Measurements from ENCODE around the gene FAAH. TPM values are rescaled to one million over a fixed set of nuclear protein-coding genes. Genes with fewer than 3 reads are reported as not detected.

The FAAH gene
- total RNA-seq, 1 experiment from 2014 or later, result 0.64 TPM

DNA sequence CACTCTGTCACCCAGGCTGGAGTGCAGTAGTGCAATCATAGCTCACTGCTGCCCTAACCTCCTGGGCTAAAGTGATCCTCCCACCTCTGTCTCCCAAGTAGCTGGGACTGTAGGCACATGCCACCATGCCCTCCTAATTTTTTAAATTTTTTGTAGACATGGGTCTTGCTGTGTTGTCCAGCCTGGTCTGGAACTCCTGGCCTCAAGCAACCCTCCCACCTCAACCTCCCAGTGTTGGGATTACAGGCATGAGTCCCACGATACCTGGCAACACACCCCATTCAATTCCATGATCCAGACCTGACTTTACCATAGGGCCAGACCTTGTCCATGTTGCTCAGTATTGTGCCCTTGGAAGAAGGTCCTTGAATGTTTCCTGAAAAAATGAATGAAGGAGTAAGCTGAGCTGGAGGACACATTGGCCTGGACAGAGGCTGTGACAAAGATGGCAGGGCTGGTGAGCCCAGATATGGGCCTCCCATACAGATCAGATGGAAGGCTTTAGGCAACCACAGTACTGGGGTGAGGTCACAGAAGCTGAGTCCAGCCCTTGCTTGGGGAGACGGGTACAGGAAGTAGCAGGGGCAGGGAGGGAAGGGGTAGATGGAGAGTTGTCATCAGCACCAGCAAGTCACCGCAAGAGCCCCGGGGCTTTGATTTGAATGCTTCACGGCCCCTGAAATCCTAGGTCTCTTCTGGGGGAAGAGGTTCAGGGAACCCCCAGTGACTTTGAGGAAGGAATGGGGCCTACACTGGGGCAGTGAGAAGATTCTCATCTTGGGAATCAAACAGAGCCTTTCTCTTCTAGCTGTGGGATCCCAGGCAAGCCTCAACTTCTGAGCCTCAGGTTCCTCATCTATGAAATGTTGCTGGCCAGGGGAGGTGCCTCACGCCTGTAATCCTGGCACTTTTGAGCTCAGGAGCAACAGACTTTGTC is 55.4 kb downstream of the FAAH start:
- no peak for DNase-seq (ENCODE audit: low spot score)

DNA sequence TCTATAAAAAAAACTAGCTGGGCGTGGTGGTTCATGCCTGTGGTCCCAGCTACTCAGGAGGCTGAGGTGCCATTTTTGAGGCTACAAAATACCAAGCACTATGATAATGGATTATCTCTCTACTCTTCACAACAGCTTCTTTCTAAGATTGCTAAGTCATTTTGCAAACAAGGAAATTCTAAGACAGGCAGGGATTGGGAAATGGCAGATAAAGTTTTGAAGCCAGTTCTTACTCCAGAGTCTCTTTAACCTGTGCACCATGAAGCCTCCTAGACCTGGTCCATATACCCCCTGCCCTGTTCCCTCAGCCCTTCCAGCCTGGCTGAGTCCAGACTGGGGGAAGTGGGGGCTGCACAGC is 56.0 kb downstream of the FAAH start:
- DNase-seq (ENCODE audit: low spot score), result no peak

DNA sequence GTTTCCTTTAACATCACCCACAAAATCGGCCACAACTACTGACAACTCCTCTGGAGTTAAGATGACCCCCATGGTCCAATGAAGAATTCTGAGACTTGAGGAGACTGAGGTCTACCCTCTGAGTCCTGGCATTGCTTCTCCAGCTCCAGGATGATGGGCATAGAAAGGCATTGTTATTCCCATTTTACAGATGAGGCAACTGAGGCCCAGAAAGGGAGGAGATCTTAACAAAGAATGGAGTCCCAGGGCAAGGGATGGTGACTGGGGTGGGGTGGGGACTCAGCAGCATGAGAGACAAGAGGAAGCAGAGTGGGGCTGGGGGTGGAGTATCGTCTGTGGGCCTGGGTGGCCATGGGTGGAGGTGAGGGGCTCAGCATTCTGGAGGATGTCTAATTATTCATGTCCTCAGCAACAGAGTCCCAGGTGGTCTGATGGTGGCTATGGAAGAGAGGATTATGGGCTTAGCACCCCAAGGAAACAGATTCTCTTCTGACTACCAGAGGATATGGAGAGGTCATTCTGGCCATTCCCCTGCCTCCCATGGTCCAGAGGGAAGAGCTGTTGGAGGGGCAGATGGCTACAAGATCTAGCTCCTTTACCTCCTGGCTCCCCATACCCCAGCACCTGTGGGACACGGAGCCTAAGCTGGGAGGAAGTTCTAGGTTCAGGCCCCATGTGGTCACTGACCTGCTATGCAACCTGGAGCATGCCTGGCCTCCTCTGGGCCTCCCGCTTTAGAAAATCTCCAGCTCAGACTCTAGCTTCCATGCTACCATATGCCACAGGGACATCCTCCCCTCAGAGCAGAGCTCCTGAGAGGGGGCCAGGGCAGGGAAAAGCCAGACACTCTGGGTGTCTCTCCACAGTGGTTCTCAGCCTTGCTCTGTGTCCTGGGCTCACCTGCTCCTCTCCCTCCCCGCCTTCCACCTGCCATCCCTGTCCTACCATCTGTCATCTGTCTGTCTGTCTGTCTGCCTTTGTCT is 58.1 kb downstream of the FAAH start:
- no peak for DNase-seq (ENCODE audit: low spot score)

DNA sequence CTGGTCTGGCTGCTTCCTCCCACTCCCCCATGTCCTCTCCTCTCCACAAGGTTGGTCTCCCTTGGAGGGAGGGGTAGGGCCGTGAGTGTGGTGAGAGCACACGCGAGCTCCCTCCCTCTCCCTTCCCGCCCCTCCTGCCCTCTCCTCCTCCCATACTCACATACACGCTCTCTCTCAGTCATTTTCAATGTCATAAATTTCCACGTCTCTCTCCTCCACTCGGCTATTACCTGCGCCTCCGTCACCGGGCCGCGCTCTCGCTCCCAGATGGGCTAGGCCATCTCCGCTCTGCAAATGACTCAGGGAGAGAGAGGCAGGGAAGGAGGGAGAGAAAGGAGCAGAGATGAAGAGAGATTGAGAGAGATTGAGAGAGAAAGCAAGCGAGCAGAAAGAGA is 58.8 kb downstream of the FAAH start:
- DNase-seq (ENCODE audit: low spot score), result no peak

DNA sequence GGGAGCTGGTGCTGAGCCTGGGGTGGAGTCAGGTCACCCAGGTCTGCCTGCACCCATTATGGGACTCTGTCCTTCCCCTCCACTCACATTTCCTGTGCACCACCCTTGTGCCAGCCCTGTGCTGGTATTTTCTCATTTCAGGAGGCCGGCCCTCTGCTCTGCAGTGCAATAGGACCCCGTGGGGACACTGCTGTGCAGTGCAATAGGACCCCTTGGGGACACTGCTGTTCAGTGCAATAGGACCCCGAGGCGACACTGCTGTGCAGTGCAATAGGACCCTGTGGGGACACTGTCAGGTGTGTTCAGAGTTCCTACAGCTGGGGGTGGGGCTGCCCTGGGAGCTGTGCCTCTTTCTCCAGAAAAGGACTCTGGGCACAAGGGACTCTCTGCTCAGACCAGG is 59.3 kb downstream of the FAAH start:
- no peak for DNase-seq (ENCODE audit: low spot score)

DNA sequence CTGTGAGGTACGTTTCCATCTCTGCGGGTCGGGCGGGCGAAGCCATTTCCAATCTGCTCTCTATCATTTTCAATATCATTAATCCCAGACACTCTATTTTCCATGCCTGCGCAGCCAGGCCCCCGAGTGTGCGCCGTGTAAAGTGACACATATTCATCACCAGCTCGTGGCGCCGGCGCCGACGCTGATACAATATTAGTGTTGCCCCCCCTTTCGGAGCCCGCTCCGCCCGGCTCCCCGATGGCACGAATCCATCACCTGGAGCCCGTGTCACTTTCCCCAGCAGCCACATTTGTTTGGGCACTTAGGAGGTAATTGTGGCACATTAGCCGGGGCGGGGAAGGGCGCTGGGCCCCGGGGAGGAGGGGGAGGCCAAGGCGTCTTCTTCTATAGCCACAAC is 61.8 kb downstream of the FAAH start:
- DNase-seq (ENCODE audit: low spot score), result no peak

DNA sequence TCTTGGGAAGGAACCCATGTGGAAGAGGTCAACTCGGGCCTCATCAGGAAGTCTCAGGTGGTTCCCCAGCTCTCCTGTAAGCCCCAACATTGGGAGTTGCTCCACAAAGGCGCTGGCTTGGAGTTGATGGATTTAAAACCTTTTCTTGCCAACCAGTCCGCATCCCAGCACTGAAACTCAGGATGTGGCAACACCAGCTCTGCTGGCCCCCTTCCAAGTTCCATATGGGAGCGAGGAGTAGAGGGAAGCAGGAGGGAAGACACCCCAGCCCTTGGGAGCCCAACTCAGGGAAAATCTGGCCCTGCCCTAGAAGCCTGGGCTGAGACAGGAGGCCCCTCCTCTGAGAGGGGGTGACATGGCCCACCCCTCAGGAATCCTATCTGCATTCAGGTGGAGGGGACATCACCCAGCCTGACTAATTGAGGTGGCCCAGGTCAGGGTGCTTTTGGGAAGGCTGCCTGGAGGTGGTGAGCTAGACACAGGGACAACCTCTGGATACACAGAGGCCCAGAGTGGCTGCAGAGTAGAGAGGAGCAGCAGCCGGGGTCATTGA is 62.4 kb downstream of the FAAH start:
- no peak for DNase-seq (ENCODE audit: low spot score)

DNA sequence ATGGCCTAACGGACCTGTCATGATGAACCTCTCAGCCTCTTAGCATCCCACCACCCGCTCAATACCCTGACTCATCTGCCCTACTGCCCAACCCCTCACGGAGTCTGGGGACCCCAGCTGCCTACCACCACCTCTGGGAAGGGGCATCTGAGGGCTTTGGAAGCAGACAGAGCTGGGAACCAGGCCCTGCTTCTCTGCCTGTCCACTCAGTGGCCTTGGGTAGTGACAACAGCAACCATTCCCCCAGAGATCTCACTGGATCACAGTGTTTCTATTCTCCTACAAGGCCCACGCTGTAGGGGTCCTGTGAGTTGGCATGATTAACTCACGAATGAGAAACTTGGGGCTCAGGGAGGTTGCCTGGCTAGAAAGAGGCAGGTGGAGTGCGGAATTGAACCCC is 63.1 kb downstream of the FAAH start:
- no peak for DNase-seq (ENCODE audit: low spot score)

DNA sequence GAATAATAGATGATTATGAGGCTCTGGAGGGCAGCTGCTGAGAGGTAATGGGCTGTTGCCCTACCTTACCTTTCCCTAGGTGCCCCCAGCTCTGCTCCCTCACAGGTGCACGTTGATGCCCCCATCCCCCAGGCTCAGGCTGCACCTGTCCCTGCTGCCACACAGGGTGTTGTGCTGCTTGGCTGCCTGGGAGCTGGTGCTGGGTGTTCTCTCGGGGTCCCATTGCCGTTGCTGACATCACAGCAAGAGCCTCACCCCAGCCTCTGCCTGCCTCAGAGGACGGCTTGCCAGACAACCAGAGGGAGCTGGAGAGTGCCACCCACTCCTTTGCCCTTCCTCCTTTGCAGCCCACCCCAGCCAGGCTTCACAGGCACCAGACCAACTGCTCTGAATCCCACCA is 64.1 kb downstream of the FAAH start:
- DNase-seq (ENCODE audit: low spot score), result no peak

DNA sequence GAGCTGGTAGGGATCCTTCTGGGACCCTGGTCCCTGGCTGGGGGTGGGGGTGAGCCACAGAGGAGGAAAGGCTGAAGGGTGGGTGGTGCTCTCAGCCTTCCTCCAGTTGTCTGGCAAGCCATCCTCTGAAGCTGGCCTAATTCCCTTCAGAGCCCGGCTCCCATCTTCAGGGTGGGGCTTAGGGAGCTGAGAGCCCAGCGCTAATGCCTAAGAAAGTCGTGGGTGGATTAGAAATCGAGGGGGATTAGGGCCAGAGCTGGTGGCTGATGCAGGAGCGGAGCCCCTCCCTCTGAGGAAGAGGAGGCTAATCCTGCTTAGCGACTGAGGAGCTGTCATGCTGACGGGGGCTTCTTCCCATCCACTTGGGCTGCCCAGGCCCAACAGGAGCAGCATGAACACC is 64.7 kb downstream of the FAAH start:
- DNase-seq (ENCODE audit: low spot score), result no peak

DNA sequence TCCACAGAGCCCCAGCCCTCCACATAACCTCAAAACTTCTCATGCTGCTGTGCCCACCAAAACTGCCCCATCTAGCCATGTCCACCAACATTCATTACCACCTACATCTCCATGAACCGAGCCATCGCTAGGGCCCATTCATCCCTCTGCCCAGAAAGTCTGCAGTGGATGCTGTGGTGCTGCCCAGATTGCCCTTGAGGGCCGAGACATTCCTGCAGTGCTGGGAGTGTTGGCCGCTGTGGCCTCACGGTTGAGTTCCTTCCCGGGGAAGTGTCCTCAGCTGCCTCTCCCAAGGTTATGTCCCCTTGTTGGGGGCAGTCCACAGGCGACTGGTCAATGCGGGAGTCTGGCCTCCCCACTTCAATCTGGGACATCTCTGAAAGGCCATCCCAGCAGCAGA is 65.2 kb downstream of the FAAH start:
- DNase-seq (ENCODE audit: low spot score), result no peak

DNA sequence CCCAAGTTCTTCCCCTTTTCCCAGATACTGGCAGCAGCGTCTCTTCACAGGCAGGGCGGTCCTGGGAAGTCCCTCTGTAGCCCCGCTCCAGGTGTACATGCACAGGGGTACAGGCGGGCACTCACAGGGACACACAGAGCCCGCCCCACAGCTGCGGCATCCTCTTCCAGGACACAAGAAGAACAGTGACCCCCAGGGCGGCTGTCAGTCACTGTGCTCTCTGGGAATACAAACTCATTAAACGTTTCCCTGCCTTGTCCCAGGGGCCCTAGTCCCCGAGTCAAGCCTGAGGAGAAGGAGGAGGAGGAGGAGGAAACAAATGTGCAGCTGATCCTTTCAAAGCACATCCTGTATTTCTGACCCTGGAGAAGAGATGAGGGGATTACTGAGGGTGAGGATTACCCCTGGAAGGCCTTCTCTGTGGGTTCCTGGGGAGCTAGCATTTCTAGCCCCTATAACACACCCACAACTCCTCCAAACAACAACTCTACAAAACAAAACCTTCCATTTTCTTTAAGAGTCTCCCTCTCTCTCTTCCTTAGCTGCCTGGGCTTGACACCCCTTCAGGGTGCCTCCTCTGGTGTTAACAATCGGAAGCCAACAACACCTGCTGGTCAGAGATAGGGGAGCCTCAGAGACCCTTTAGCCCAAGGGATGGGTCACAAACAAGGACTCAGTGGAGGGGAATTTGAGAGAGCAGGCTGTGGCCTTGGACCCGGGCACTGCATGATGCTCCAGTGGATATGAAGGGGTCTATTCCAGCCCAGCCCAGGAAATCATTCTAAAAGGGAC is 67.1 kb downstream of the FAAH start:
- DNase-seq (ENCODE audit: low spot score), result no peak

DNA sequence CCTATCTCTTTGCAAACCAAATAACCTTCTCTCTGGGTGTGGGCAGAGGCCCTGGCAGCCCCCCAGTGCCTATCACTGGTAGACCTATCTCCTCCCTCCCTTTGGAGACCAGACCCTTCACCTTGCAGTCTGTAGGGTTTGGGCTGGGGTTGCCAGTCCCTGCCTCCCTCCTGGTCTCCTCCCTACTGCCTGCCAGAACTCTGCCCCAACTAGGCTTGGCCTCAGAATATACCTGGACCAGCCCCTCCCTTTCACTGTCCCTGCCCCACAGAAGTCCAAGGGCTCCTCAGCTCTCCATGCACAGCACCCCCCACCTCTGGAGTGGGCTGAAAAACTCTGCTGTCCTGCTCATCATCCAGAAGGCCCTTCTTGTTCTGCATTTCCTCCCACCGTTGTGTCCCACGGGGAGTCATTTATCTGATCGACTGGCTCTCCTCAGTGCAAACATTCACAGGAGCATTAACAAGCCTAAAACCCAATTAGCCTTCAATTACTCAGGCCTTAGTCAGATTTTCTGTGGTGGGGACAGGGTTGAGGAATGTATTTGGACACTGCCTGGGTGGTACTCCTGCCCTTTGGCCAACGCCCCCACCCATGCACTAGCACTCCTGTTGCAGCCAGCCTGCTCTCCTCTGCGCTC is 67.8 kb downstream of the FAAH start:
- no peak for DNase-seq (ENCODE audit: low spot score)

Other genes starting within 250 kb of the FAAH start
- 0.64 and 0.66 TPM in 2 replicates for gene TSPAN1, start 219.2 kb upstream of the FAAH start, total RNA-seq (2014; rRNA removed; shearing (Covaris generic))
- gene P3R3URF, start 217.8 kb upstream of the FAAH start, total RNA-seq (2014; rRNA removed; shearing (Covaris generic)), result not detected in 2 replicates
- 66.3 and 68.9 TPM in 2 replicates for gene POMGNT1, start 195.9 kb upstream of the FAAH start, total RNA-seq (2014; rRNA removed; shearing (Covaris generic))
- gene LURAP1, start 191.0 kb upstream of the FAAH start, total RNA-seq (2014; rRNA removed; shearing (Covaris generic)), result 0.15 and 0.41 TPM in 2 replicates
- 13.9 and 14.4 TPM in 2 replicates for gene RAD54L, start 146.6 kb upstream of the FAAH start, total RNA-seq (2014; rRNA removed; shearing (Covaris generic))
- gene LRRC41, start 90.7 kb upstream of the FAAH start, total RNA-seq (2014; rRNA removed; shearing (Covaris generic)), result 65.0 and 88.5 TPM in 2 replicates
- 1,107 and 1,124 TPM in 2 replicates for gene UQCRH, start 90.6 kb upstream of the FAAH start, total RNA-seq (2014; rRNA removed; shearing (Covaris generic))
- 15.0 and 17.1 TPM in 2 replicates for gene NSUN4, start 53.5 kb upstream of the FAAH start, total RNA-seq (2014; rRNA removed; shearing (Covaris generic))
- 0.37 TPM in 2 replicates for gene DMBX1, start 95.5 kb downstream of the FAAH start, total RNA-seq (2014; rRNA removed; shearing (Covaris generic))
- not detected in 2 replicates for gene KNCN, start 157.3 kb downstream of the FAAH start, total RNA-seq (2014; rRNA removed; shearing (Covaris generic))
- gene MKNK1, start 210.0 kb downstream of the FAAH start, total RNA-seq (2014; rRNA removed; shearing (Covaris generic)), result 21.8 and 23.2 TPM in 2 replicates
- gene MOB3C, start 222.5 kb downstream of the FAAH start, total RNA-seq (2014; rRNA removed; shearing (Covaris generic)), result 4.3 and 6.6 TPM in 2 replicates